Upper lobe of right lung (tissue), 1 donor: Measurements from ENCODE around the gene TTC33. TPM values are rescaled to one million over a fixed set of nuclear protein-coding genes. Genes with fewer than 3 reads are reported as not detected.

Experiments
- ATAC-seq: fragments of 200-7000 bp; cut with Tn5 transposase; one replicate; pipeline ENCODE4 v1.9.1; 2020; ENCODE audit warnings: mild to moderate bottlenecking, moderate library complexity
- DNase-seq: peaks from one replicate; pipeline ENCODE4 v3.0.0-alpha.2; 2020
- H3K27ac ChIP-seq: fragments of 200-600 bp; one replicate; pipeline ENCODE4 v1.8.0; 2022
- H3K27me3 ChIP-seq: fragments of 200-600 bp; one replicate; pipeline ENCODE4 v1.8.0; 2022; ENCODE audit warnings: mild to moderate bottlenecking
- H3K36me3 ChIP-seq: fragments of 200-600 bp; one replicate; pipeline ENCODE4 v1.8.0; 2022
- H3K4me1 ChIP-seq: fragments of 200-600 bp; one replicate; pipeline ENCODE4 v1.8.0; 2022
- H3K4me3 ChIP-seq: fragments of 200-600 bp; one replicate; pipeline ENCODE4 v1.8.0; 2022; ENCODE audit warnings: mild to moderate bottlenecking
- H3K9me3 ChIP-seq: fragments of 200-600 bp; one replicate; pipeline ENCODE4 v1.8.0; 2022
- intact Hi-C: fragments of 100-400 bp; cut with DNase I; formaldehyde crosslinking; loops from one replicate; pipeline ENCODE4 v1.11.0; 2022
- total RNA-seq: library from RNA; stranded (reverse); fragmentation: NEBNext Ultra II Directional; extraction: Animal tissue kit (Norgen Biotek cat#: 25700); gene quantifications from one replicate; pipeline ENCODE4 v1.2.1, GENCODE V29; 2021
- TF ChIP-seq, protein P1 (sequence below): fragments of 200-600 bp; IDR thresholded peaks from one replicate; pipeline ENCODE4 v1.8.0; 2022; ENCODE audit warnings: antibody characterized with exemption
- donor health status: DM: no; HTN: yes; CAD: no; lungs with severe emphysema.

Gene TTC33
- total RNA-seq, 1 donor from 2014 or later, result 16.6 TPM

DNA sequence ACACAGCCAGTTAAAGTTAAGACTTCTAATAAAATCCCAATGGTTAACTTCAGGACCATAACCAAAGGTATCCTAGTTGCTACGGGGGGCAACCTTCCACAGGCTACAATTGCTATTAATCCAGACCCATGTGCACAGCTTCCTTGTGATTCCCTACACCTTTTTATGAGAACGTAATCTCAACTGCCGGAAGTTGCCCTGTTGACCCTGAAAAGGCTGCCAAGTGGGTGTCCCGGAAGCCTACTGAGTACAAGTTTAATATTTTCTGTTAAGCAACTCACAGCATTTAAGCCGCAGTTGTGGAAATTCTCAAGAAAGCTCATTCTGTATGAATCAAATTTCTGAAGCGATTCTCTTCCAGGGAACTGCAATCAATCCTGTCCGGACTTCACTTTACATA, 124.5 kb downstream of the TTC33 start:
- H3K27ac ChIP-seq, result no peak overlapping the region
- DNase-seq (no peak), ATAC-seq (no peak)
- H3K4me1 ChIP-seq, result no peaks in the 10 kb centered on the region
- H3K4me3 ChIP-seq, result no peak overlapping the region
- no peaks in the 10 kb centered on the region for H3K36me3 ChIP-seq
- TF ChIP-seq, protein P1, sequence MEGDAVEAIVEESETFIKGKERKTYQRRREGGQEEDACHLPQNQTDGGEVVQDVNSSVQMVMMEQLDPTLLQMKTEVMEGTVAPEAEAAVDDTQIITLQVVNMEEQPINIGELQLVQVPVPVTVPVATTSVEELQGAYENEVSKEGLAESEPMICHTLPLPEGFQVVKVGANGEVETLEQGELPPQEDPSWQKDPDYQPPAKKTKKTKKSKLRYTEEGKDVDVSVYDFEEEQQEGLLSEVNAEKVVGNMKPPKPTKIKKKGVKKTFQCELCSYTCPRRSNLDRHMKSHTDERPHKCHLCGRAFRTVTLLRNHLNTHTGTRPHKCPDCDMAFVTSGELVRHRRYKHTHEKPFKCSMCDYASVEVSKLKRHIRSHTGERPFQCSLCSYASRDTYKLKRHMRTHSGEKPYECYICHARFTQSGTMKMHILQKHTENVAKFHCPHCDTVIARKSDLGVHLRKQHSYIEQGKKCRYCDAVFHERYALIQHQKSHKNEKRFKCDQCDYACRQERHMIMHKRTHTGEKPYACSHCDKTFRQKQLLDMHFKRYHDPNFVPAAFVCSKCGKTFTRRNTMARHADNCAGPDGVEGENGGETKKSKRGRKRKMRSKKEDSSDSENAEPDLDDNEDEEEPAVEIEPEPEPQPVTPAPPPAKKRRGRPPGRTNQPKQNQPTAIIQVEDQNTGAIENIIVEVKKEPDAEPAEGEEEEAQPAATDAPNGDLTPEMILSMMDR, result no peak
- intact Hi-C loops, result no loop called here
- H3K27me3 ChIP-seq, result no peaks in the 10 kb centered on the region
- H3K9me3 ChIP-seq, result peaks cover 3% of the 10 kb centered on the region

DNA sequence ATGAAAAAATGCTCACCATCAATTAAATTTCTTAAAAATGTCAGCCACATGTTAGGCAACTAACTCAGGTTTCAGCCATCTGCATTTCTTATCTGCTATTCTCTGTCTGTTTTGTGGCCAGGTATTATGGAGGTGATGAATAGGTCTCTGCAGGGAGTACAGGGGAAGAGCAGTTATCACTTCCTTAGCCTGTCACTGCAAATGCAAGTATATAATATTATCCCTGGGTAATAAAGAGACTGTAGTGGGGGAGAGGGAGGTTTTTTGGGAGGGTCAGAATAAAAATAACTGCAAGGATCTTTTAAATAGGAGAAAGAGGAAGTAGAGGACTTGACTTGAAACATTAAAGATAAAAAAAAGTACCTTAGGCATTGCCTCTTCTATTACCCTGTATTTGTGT, 125.6 kb downstream of the TTC33 start:
- H3K27me3 ChIP-seq, result no peaks in the 10 kb centered on the region
- intact Hi-C loops, result no loop called here
- no peak for DNase-seq
- no peak overlapping the region for H3K4me3 ChIP-seq
- no peaks in the 10 kb centered on the region for H3K9me3 ChIP-seq
- no peak overlapping the region for H3K27ac ChIP-seq
- ATAC-seq, result no peak
- H3K4me1 ChIP-seq, result no peaks in the 10 kb centered on the region
- TF ChIP-seq, protein P1, result no peak
- H3K36me3 ChIP-seq, result no peaks in the 10 kb centered on the region

- no peak overlapping the region for H3K4me3 ChIP-seq
- TF ChIP-seq, protein P1, result no peak
- DNase-seq (no peak), ATAC-seq (peak; percentile 65)
- intact Hi-C loops, result no loop called here
- no peaks in the 10 kb centered on the region for H3K4me1 ChIP-seq
- no peaks in the 10 kb centered on the region for H3K27me3 ChIP-seq
- no peaks in the 10 kb centered on the region for H3K9me3 ChIP-seq
- H3K36me3 ChIP-seq, result no peaks in the 10 kb centered on the region
- no peak overlapping the region for H3K27ac ChIP-seq
Observed at GRCh38 chr5:40628407-40628806, 127.4 kb downstream of the TTC33 start.

- no peak for DNase-seq
- H3K36me3 ChIP-seq, result no peaks in the 10 kb centered on the region
- H3K27me3 ChIP-seq, result no peaks in the 10 kb centered on the region
- intact Hi-C loops, result no loop called here
- no peaks in the 10 kb centered on the region for H3K9me3 ChIP-seq
- H3K4me1 ChIP-seq, result no peaks in the 10 kb centered on the region
- no peak overlapping the region for H3K4me3 ChIP-seq
- no peak for ATAC-seq
- H3K27ac ChIP-seq, result no peak overlapping the region
- TF ChIP-seq, protein P1, result no peak
Observed at GRCh38 chr5:40627706-40628105, 128.1 kb downstream of the TTC33 start.

DNA sequence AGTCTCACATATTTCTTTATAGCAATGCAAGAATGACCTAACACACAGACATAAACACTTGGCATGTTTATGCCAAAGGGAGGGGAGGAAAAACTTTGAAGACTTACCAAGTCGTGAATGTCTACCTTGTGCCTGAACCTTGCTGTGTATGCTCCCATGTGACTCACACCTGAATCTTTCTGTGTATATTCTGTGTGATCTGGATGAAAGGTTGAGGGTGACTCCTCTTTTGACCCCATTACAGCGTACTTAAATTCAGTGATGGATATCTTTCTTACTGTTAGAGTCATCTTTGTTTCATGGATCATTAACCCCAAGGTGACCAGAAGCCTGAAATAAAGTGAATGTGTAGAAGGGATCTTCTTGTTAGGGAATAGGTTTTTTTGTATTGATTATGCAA, 129.0 kb downstream of the TTC33 start:
- TF ChIP-seq, protein P1, result no peak
- Histone ChIP-seq H3K27me3 (no peaks in the 10 kb centered on the region), H3K4me3 (no peak overlapping the region), H3K9me3 (no peaks in the 10 kb centered on the region), H3K36me3 (no peaks in the 10 kb centered on the region), H3K27ac (no peak overlapping the region), H3K4me1 (no peaks in the 10 kb centered on the region)
- intact Hi-C loops, result no loop called here
- DNase-seq, result no peak
- no peak for ATAC-seq
